OCI-LY1 (cell line): ENCODE measurements around the gene TOM1L2.

Source experiments
- CTCF ChIP-seq: fragments of 200-600 bp; sonication (generic), shearing (Covaris generic); IDR thresholded peaks from 2 replicates; pipeline ENCODE4 v1.5.1; 2017; ENCODE audit warnings: mild to moderate bottlenecking, antibody characterized with exemption, low read length, moderate library complexity, mixed read lengths
- EZH2 ChIP-seq: fragments of 200-600 bp; sonication (generic), shearing (Covaris generic); IDR thresholded peaks from 2 replicates; pipeline ENCODE4 v1.8.0; 2017; ENCODE audit warnings: borderline replicate concordance, mixed run types, mild to moderate bottlenecking, antibody characterized with exemption, low read length, moderate library complexity, mixed read lengths

- no peak for TF ChIP-seq EZH2
- TF ChIP-seq CTCF = no peak
Observed at GRCh38 chr17:17844079-17844478, 128.1 kb downstream of the TOM1L2 start.
